Lung (tissue), 12 donors: ENCODE measurements around the gene PARD3B. TPM values are rescaled to one million over a fixed set of nuclear protein-coding genes. Genes with fewer than 3 reads are reported as not detected.

ENCODE experiments used
- ATAC-seq: fragments of 200-7000 bp; cut with Tn5 transposase; one replicate; pipeline ENCODE4 v1.9.1; 2020; ENCODE audit warnings: moderate number of reproducible peaks; ENCODE audit not compliant: insufficient read depth, low FRiP score
- DNase-seq, 3 donors: peaks; one replicate each; pipeline ENCODE4 v3.0.0-alpha.2; 2013 to 2017
- H3K27ac ChIP-seq, 2 donors: one replicate each; pipeline ENCODE4 v1.5.1; 2013; ENCODE audit warnings: mild to moderate bottlenecking in 2 of 2, moderate library complexity in 2 of 2, control low read depth in 1 of 2, inconsistent platforms in 1 of 2, low read depth in 1 of 2, low read length in 1 of 2
- H3K27me3 ChIP-seq, 3 donors: one replicate each; pipeline ENCODE4 v1.5.1; 2013; ENCODE audit warnings: low read length in 2 of 3; ENCODE audit not compliant: control insufficient read depth in 3 of 3, insufficient read depth in 3 of 3
- H3K36me3 ChIP-seq, 4 donors: one replicate each; pipeline ENCODE4 v1.5.1; 2013; ENCODE audit warnings: low read length in 4 of 4, mild to moderate bottlenecking in 1 of 4, moderate library complexity in 1 of 4; ENCODE audit not compliant: control insufficient read depth in 4 of 4, insufficient read depth in 4 of 4
- H3K4me1 ChIP-seq, 5 donors: one replicate each; pipeline ENCODE4 v1.5.1; 2013; ENCODE audit warnings: low read length in 5 of 5, mild to moderate bottlenecking in 2 of 5, moderate library complexity in 1 of 5; ENCODE audit not compliant: control insufficient read depth in 5 of 5, insufficient read depth in 5 of 5
- H3K4me3 ChIP-seq: one replicate; pipeline ENCODE4 v1.5.1; 2013; ENCODE audit warnings: mild to moderate bottlenecking, control low read depth, moderate library complexity
- H3K9ac ChIP-seq, 2 donors: one replicate each; pipeline ENCODE4 v1.5.1; 2013; ENCODE audit warnings: low read length in 2 of 2, control low read depth in 1 of 2; ENCODE audit not compliant: insufficient read depth in 1 of 2
- H3K9me3 ChIP-seq, 4 donors: one replicate each; pipeline ENCODE4 v1.5.1; 2013; ENCODE audit warnings: low read length in 3 of 4, mild to moderate bottlenecking in 1 of 4, moderate library complexity in 1 of 4; ENCODE audit not compliant: control insufficient read depth in 4 of 4, insufficient read depth in 3 of 4
- WGBS, 2 donors: extraction: QIAGEN DNeasy Blood & Tissue Kit; methylation state at CpG; one replicate each; pipeline ENCODE4 v1.1.7; 2013; 5-methylcytosine and 5-hydroxymethylcytosine counted together
- polyA plus RNA-seq, 2 donors: library from polyadenylated mRNA; stranded (reverse); fragments of 200-250 nt; gene quantifications; one replicate each; pipeline ENCODE4 v1.2.1, GENCODE V29; 2013
- total RNA-seq, 2 donors: library from RNA; depleted of rRNA in 1 of 2; stranded (reverse); fragments of >200 nt in 1 of 2; gene quantifications; one replicate each; pipeline ENCODE4 v1.2.1, GENCODE V29; 2014 to 2021
- TF ChIP-seq, protein P1 (sequence below): IDR thresholded peaks from 2 replicates; pipeline ENCODE4 v1.5.1; 2012; ENCODE audit warnings: mild to moderate bottlenecking; ENCODE audit errors: control extremely low read depth, extremely low read depth
- donor health status: control.
- donor health status: control.
- donor health status: Bipolar disorder and iron deficiency.
- donor health status: healthy.
- donor health status: DM: yes; HTN: yes; CAD: no.

PARD3B gene
- total and polyA plus RNA-seq, 4 donors = 2.4 to 38.7 (median 17.1) TPM

DNA sequence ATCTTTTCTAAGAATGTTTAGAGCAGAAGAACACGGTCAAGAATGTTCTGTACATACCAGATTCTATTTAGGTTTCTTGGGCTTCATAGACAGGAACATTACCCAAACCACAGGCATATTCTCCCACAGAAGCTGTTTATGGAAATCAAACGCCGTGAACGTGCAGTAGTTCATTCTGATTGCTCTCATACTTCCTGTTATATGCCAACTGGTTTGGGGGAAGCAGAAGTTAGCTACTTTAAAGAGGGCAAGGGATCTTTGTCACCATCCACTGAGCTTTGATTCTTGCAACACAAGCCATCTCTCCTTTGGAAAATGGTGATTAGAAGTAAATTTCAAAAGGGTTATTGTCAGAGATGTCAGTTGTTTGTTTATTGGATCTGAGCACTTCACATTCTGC, 954.8 kb downstream of the PARD3B start:
- no peak for ATAC-seq
- 24 to 54% methylated on average over 4 of the region's 4 CpGs for WGBS, 2 donors

DNA sequence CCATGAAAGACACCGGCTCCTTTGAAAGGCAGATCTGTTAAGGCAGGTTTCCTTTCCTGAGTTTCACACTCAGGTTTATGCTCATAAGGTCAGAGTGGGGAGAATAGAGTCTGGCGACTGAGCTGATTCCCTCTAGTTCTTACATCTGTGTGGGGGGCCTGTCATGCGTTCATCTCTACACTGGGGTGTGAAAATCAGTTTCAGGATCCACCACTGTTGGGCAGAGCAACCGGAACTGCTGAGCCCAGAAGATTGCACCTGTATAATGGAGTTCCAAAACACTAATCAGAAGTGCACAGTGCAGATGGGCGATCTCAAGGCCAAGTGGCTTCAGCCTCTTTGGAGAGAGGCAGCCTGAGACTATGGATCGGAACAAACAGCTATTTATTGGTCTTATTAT, 955.7 kb downstream of the PARD3B start:
- Histone ChIP-seq H3K9ac (no peak overlapping the region), H3K4me1 (peaks cover 0 to 4% (median 0%) of the 10 kb centered on the region in 5 donors), H3K9me3 (peaks cover 0 to 3% (median 0%) of the 10 kb centered on the region in 4 donors), H3K4me3 (no peak overlapping the region), H3K27ac (no peak overlapping the region), H3K36me3 (peaks cover 0 to 5% (median 2%) of the 10 kb centered on the region in 4 donors), H3K27me3 (no peaks in the 10 kb centered on the region)
- WGBS, 2 donors = 95 to 98% methylated on average over 6 of the region's 6 CpGs
- TF ChIP-seq, protein P1, sequence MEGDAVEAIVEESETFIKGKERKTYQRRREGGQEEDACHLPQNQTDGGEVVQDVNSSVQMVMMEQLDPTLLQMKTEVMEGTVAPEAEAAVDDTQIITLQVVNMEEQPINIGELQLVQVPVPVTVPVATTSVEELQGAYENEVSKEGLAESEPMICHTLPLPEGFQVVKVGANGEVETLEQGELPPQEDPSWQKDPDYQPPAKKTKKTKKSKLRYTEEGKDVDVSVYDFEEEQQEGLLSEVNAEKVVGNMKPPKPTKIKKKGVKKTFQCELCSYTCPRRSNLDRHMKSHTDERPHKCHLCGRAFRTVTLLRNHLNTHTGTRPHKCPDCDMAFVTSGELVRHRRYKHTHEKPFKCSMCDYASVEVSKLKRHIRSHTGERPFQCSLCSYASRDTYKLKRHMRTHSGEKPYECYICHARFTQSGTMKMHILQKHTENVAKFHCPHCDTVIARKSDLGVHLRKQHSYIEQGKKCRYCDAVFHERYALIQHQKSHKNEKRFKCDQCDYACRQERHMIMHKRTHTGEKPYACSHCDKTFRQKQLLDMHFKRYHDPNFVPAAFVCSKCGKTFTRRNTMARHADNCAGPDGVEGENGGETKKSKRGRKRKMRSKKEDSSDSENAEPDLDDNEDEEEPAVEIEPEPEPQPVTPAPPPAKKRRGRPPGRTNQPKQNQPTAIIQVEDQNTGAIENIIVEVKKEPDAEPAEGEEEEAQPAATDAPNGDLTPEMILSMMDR = no peak
- DNase-seq (no peak), ATAC-seq (no peak)

More for the DNA sequence above, 954.8 kb downstream of the PARD3B start:
- Histone ChIP-seq H3K27ac (no peak overlapping the region), H3K4me1 (peaks cover 0 to 4% (median 0%) of the 10 kb centered on the region in 5 donors), H3K27me3 (no peaks in the 10 kb centered on the region), H3K9me3 (peaks cover 0 to 3% (median 0%) of the 10 kb centered on the region in 4 donors), H3K4me3 (no peak overlapping the region), H3K9ac (no peak overlapping the region), H3K36me3 (peaks cover 0 to 5% (median 2%) of the 10 kb centered on the region in 4 donors)
- TF ChIP-seq, protein P1 = no peak
- DNase-seq = no peak

DNA sequence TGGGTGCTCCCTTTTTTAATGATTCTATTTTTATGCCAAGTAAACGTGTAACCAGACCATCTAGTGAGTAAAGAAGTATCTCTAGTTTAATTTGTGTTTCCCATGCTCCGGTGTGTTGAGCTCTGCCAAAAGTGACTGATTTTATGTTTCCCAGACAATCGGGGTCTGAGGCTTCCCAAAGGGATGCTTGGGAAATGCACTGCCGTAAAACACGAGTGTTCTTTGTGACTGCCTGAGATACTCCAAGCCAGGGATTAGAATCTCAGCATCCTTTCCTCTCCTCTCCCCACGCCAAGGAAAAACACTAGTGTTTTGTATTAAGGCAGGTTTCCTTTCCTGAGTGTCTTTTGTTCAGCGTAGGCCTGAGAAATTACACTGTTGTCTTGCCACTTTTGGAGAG, 956.6 kb downstream of the PARD3B start:
- H3K27ac ChIP-seq = no peak overlapping the region
- ATAC-seq (no peak), DNase-seq (no peak)
- H3K36me3 ChIP-seq = peaks cover 0 to 5% (median 2%) of the 10 kb centered on the region in 4 donors
- 91 to 94% methylated on average over 7 of the region's 7 CpGs for WGBS, 2 donors
- peaks cover 0 to 3% (median 0%) of the 10 kb centered on the region in 4 donors for H3K9me3 ChIP-seq
- no peak overlapping the region for H3K9ac ChIP-seq
- H3K4me3 ChIP-seq = no peak overlapping the region
- peaks cover 0 to 4% (median 0%) of the 10 kb centered on the region in 5 donors for H3K4me1 ChIP-seq
- TF ChIP-seq, protein P1 = no peak
- no peaks in the 10 kb centered on the region for H3K27me3 ChIP-seq

DNA sequence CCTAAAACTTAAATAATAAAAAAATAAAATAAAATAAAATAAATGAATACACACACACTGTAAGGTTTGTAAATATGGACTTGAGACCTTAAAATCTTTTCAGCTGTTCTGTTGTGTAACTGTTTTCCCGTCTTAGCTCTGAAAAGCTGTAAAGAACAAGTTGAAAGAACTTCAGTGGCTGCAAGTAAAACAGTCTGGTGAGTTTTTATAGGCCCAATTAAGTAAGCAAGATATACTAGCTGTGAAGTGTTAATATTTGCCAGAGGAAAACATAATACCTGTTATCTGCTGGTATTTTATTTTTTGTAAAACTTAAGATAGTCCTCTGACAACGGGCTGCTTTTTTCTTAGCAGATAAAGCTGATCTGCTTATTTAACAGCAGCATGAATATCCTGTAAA, 960.1 kb downstream of the PARD3B start:
- H3K27ac ChIP-seq = no peak overlapping the region
- peaks cover 0 to 3% (median 1%) of the 10 kb centered on the region in 4 donors for H3K36me3 ChIP-seq
- TF ChIP-seq, protein P1 = no peak
- ATAC-seq = no peak
- no peak overlapping the region for H3K4me3 ChIP-seq
- WGBS, 2 donors = 88 to 91% methylated on average over 2 of the region's 2 CpGs
- H3K9ac ChIP-seq = no peak overlapping the region
- H3K9me3 ChIP-seq = peaks cover 0 to 3% (median 0%) of the 10 kb centered on the region in 4 donors
- no peak for DNase-seq
- no peaks in the 10 kb centered on the region for H3K27me3 ChIP-seq
- peaks cover 0 to 4% (median 0%) of the 10 kb centered on the region in 5 donors for H3K4me1 ChIP-seq
